Ovary (tissue), 3 donors: ENCODE results near the gene MTCH2.
"Not testable (repeated sequence)": the region's sequence is repeated elsewhere in the genome, so short reads cannot be mapped to it uniquely, and the experiment has no call there.

Experiments used
- CTCF ChIP-seq, 3 donors: fragments of 450-650 bp in 2 of 3; fragments of 200-600 bp in 1 of 3; IDR thresholded peaks; one replicate each; pipeline versions ENCODE4 v1.5.1 to v1.8.0; 2016 to 2022; ENCODE audit warnings: antibody characterized with exemption in 3 of 3, mild to moderate bottlenecking in 1 of 3
- EP300 ChIP-seq: sonication (generic); formaldehyde crosslinking; IDR thresholded peaks from one replicate; pipeline ENCODE4 v1.6.1; 2017; ENCODE audit warnings: antibody characterized with exemption
- POLR2A ChIP-seq: fragments of 450-650 bp; IDR thresholded peaks from one replicate; pipeline ENCODE4 v1.6.1; 2017; ENCODE audit warnings: antibody characterized with exemption, mild to moderate bottlenecking, moderate library complexity
- donor health status: DM: no; HTN: no; CAD: no.

DNA sequence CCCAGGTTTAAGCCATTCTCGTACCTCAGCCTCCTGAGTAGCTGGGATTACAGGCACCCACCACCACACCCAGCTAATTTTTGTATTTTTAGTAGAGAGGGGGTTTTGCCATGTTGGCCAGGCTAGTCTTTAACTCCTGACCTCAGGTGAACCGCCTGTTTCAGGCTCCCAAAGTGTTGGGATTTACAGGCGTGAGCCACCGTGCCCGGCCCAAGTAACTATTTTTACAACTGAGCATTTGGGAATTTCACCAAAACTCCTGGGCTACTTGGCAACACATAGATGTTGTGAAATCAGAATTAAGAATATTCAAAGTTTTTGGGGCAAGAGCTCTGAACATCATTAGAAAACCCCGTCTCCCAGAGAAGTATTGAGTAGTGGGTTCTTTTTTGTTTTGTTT lies 1.9 kb downstream of the MTCH2 start:
- TF ChIP-seq CTCF (IDR thresholded peaks at IDR 0.05); EP300; POLR2A: not testable (repeated sequence)
